Myocyte (in vitro differentiated cells): Measurements from ENCODE around the gene UTP11. TPM values are rescaled to one million over a fixed set of nuclear protein-coding genes. Genes with fewer than 3 reads are reported as not detected.

Source experiments
- DNase-seq: peaks from one replicate; pipeline ENCODE4 v3.0.0-alpha.2; 2012; ENCODE audit warnings: low read depth
- total RNA-seq: library from RNA; depleted of rRNA; stranded (reverse); fragments of >200 nt; gene quantifications from 2 replicates; pipeline ENCODE4 v1.2.3, GENCODE V29; 2014

Gene UTP11
- total RNA-seq, 1 donor from 2014 or later = 137 TPM

GRCh38 chr1:38003261-38004250 is 9.0 kb upstream of the UTP11 start:
- DNase-seq = peak; percentile 91

GRCh38 chr1:38004284-38005108 is 8.0 kb upstream of the UTP11 start:
- DNase-seq = peak; percentile 40

GRCh38 chr1:38005195-38006007 is 7.1 kb upstream of the UTP11 start, which contains the start of gene FHL3:
Gene FHL3 (minus strand): TSS chr1:38005514. CDS start chr1:37999412, 6,102 bp downstream.
- peak; percentile 56 for DNase-seq

- peak; percentile 50 for DNase-seq
These were observed 6.3 kb upstream of the UTP11 start for GRCh38 chr1:38006008-38006828.

- DNase-seq = peak; percentile 86
These were observed 3.3 kb upstream of the UTP11 start for GRCh38 chr1:38009088-38009840.

- no peak for DNase-seq
These were observed 2.7 kb upstream of the UTP11 start for GRCh38 chr1:38009841-38010180.

GRCh38 chr1:38013227-38013622 is 691 bp downstream of the UTP11 start:
- DNase-seq = no peak

GRCh38 chr1:38014171-38014570 is 1.6 kb downstream of the UTP11 start:
- DNase-seq = no peak

- DNase-seq = no peak
These were observed 2.3 kb downstream of the UTP11 start for GRCh38 chr1:38014724-38015424.

- peak; percentile 83 for DNase-seq
These were observed 3.6 kb downstream of the UTP11 start for GRCh38 chr1:38015978-38016725.

GRCh38 chr1:38018864-38019343 is 6.4 kb downstream of the UTP11 start:
- DNase-seq = peak; percentile 52

- DNase-seq = peak; percentile 55
These were observed 7.9 kb downstream of the UTP11 start for GRCh38 chr1:38020396-38020795.

GRCh38 chr1:38021969-38022368 is 9.4 kb downstream of the UTP11 start:
- DNase-seq = no peak

- no peak for DNase-seq
These were observed 10.3 kb downstream of the UTP11 start for GRCh38 chr1:38022810-38023209.

- DNase-seq = no peak
These were observed 12.7 kb downstream of the UTP11 start for GRCh38 chr1:38025233-38025632.

GRCh38 chr1:38025664-38026063 is 13.1 kb downstream of the UTP11 start:
- DNase-seq = no peak

- DNase-seq = peak; percentile 63
These were observed 14.2 kb downstream of the UTP11 start for GRCh38 chr1:38026592-38027200.
